Ishikawa (cell line): ENCODE data around the gene GSTM4.

Experiments used
- CEBPB ChIP-seq: IDR thresholded peaks from 2 replicates; pipeline ENCODE4 v1.6.1; 2012
- CREB1 ChIP-seq: IDR thresholded peaks from 2 replicates; pipeline ENCODE4 v1.6.1; 2012; ENCODE audit warnings: low read depth
- EGR1 ChIP-seq: IDR thresholded peaks from 2 replicates; pipeline ENCODE4 v1.6.1; 2012
- EP300 ChIP-seq: IDR thresholded peaks from 2 replicates; pipeline ENCODE4 v1.6.1; 2012; ENCODE audit warnings: borderline replicate concordance
- FOXM1 ChIP-seq: IDR thresholded peaks from 2 replicates; pipeline ENCODE4 v1.6.1; 2012; ENCODE audit warnings: low read depth, borderline replicate concordance
- NFIC ChIP-seq: IDR thresholded peaks from 2 replicates; pipeline ENCODE4 v1.6.1; 2012
- RAD21 ChIP-seq: IDR thresholded peaks from 2 replicates; pipeline ENCODE4 v1.6.1; 2012; ENCODE audit warnings: low read depth
- TAF1 ChIP-seq: IDR thresholded peaks from 2 replicates; pipeline ENCODE4 v1.6.1; 2012; ENCODE audit warnings: low read depth, mild to moderate bottlenecking
- TCF12 ChIP-seq: IDR thresholded peaks from 2 replicates; pipeline ENCODE4 v1.6.1; 2012; ENCODE audit warnings: low read depth
- TEAD4 ChIP-seq: IDR thresholded peaks from 2 replicates; pipeline ENCODE4 v1.6.1; 2012
- YY1 ChIP-seq: IDR thresholded peaks from 2 replicates; pipeline ENCODE4 v1.6.1; 2012; ENCODE audit warnings: low read depth
- ZBTB7A ChIP-seq: IDR thresholded peaks from 2 replicates; pipeline ENCODE4 v1.6.1; 2012; ENCODE audit warnings: low read depth
- TF ChIP-seq, protein P1 (sequence below): IDR thresholded peaks from 2 replicates; pipeline ENCODE4 v1.6.1; 2012
- TF ChIP-seq, protein P2 (sequence below): IDR thresholded peaks from 2 replicates; pipeline ENCODE4 v1.6.1; 2012; ENCODE audit warnings: low read depth, mild to moderate bottlenecking
- TF ChIP-seq, protein P3 (sequence below): IDR thresholded peaks from 2 replicates; pipeline ENCODE4 v1.6.1; 2012

Gene GSTM4

DNA sequence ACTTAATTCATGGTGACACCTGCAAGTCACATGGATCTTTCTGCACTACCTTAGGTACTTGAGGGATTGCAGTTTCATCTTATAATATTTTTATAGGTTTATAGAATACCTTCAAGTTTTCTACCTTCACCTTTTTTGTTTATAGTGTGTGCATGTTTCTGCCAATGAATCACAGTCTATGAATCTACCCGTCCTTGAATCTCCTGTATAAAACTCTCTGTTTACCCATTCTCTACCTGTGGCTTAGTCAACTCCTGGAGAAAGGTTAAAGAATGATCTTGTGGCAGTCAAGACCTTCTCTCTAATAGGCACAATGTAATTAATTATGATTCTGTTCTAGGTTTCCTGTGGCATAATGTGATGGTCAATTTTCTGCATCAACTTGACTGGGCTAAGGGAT lies 8.8 kb downstream of the GSTM4 start:
- TF ChIP-seq CREB1 (no peak), YY1 (no peak), FOXM1 (no peak), TCF12 (no peak)
- TF ChIP-seq, protein P1, sequence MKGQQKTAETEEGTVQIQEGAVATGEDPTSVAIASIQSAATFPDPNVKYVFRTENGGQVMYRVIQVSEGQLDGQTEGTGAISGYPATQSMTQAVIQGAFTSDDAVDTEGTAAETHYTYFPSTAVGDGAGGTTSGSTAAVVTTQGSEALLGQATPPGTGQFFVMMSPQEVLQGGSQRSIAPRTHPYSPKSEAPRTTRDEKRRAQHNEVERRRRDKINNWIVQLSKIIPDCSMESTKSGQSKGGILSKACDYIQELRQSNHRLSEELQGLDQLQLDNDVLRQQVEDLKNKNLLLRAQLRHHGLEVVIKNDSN: no peak

DNA sequence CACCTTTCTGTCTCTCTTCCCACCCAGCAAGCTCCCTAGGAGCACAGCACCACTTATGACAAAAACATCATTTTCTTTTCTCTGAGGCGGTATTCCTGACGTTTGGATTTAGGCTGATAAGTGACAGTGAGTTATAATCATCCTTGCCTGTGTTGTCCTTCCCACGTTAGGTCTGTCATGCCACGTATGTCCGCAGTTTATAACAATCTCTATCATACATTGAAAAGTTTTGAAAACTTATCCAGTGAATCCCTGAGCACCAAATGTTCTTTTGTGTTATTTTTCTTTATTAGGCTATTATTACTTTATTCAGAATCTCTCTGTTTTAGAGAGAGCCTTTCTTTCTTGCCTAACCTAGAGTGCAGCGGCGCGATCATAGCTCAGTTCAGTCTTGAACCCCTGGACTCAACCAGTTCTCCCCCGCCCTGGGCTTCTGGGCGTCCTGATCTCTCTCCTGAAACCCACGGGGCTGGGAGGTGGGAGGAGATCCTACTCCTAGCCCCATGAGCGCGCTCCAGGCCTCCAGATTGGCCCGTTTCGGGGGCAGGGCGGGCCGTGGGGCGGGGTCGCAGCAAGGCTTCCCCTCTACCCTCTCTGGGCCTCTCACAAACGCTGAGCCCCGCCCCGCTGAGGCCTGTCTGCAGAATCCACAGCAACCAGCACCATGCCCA lies 11.7 kb downstream of the GSTM4 start, which contains the start of gene GSTM2:
Gene GSTM2, plus strand, starts transcription at position 606 of the 671 bp plus-strand sequence. Its CDS starts 59 bp downstream, at position 665.
- TF ChIP-seq NFIC (no peak), CREB1 (no peak), FOXM1 (no peak), EGR1 (no peak), TEAD4 (no peak), YY1 (no peak)
- TF ChIP-seq, protein P1: no peak

DNA sequence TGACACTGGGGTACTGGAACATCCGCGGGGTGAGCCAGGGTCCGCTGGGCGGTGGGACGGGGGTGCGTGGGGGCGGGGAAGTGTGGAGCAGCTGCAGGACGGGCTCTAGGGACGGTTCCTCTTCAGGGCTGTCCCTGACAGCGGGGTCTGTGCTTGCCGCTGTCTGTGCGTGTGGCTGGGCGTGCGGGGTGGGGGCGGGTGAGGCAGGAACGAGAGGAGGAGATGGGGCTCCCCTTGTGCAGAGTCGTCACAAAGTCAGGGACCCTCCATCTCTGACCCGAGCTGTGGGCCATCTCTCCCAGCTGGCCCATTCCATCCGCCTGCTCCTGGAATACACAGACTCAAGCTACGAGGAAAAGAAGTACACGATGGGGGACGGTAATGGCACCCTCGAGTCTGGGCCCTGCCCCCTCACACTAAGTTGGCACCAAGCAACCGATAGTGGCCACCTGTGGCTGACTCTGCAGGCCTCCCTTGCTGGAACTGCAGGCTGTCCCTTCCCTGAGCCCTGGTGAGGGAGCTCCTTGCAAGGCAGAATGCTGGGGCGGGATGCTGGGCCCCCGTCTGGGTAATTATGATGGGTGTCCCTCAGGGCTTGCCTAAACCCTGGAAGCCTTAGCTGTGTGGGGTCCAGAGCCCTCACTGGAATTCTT lies 12.3 kb downstream of the GSTM4 start:
- TF ChIP-seq, protein P2, sequence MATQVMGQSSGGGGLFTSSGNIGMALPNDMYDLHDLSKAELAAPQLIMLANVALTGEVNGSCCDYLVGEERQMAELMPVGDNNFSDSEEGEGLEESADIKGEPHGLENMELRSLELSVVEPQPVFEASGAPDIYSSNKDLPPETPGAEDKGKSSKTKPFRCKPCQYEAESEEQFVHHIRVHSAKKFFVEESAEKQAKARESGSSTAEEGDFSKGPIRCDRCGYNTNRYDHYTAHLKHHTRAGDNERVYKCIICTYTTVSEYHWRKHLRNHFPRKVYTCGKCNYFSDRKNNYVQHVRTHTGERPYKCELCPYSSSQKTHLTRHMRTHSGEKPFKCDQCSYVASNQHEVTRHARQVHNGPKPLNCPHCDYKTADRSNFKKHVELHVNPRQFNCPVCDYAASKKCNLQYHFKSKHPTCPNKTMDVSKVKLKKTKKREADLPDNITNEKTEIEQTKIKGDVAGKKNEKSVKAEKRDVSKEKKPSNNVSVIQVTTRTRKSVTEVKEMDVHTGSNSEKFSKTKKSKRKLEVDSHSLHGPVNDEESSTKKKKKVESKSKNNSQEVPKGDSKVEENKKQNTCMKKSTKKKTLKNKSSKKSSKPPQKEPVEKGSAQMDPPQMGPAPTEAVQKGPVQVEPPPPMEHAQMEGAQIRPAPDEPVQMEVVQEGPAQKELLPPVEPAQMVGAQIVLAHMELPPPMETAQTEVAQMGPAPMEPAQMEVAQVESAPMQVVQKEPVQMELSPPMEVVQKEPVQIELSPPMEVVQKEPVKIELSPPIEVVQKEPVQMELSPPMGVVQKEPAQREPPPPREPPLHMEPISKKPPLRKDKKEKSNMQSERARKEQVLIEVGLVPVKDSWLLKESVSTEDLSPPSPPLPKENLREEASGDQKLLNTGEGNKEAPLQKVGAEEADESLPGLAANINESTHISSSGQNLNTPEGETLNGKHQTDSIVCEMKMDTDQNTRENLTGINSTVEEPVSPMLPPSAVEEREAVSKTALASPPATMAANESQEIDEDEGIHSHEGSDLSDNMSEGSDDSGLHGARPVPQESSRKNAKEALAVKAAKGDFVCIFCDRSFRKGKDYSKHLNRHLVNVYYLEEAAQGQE: no peak
- TF ChIP-seq, protein P3, sequence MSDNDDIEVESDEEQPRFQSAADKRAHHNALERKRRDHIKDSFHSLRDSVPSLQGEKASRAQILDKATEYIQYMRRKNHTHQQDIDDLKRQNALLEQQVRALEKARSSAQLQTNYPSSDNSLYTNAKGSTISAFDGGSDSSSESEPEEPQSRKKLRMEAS: no peak
- TF ChIP-seq FOXM1: no peak
- TF ChIP-seq CREB1: no peak
- TF ChIP-seq, protein P1: no peak
- TF ChIP-seq TEAD4: no peak

DNA sequence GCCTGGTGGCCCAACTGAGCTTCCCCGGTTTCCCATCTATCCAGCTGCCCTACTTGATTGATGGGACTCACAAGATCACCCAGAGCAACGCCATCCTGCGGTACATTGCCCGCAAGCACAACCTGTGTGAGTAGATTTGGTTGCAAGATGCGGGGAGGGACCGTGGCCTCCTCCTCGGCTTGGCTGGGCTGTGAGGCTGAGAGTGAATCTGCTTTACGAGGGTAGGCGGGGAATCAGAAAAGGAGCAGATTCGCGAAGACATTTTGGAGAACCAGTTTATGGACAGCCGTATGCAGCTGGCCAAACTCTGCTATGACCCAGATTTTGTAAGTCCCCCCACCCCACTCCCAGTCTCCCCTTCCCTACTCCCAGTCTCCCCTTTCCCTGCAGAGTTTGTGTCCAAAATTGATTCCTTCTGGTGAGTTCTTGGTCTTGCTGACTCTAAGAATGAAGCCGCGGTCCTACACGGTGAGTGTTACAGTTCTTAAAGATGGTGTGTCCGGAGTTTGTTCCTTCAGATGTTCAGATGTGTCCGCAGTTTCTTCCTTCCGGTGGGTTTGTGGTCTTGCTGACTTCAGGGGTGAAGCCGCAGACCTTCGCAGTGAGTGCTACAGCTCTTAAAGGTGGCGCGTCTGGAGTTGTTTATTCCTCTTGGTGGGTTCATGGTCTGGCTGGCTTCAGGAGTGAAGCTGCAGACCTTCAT lies 13.5 kb downstream of the GSTM4 start:
- TF ChIP-seq EP300: no peak
- no peak for TF ChIP-seq RAD21
- no peak for TF ChIP-seq CREB1
- no peak for TF ChIP-seq YY1
- TF ChIP-seq, protein P1: no peak
- TF ChIP-seq NFIC: no peak
- TF ChIP-seq TCF12: no peak
- TF ChIP-seq CEBPB: no peak

DNA sequence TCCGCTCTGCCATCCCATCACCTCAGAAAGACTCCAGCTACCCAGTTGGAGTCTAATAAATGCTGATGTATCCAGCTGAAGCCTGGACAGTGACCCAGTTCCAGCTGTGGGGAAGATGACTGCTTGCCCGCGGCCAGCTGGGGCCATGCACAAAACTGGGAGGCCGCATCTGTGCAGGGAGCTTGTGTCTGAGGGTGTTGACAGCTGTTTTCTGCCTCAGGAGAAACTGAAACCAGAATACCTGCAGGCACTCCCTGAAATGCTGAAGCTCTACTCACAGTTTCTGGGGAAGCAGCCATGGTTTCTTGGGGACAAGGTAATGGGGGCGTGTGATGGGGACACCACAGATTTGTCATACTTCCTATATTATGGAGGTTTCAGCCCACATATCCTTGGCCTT lies 15.2 kb downstream of the GSTM4 start:
- no peak for TF ChIP-seq EGR1
- no peak for TF ChIP-seq FOXM1
- no peak for TF ChIP-seq CREB1

DNA sequence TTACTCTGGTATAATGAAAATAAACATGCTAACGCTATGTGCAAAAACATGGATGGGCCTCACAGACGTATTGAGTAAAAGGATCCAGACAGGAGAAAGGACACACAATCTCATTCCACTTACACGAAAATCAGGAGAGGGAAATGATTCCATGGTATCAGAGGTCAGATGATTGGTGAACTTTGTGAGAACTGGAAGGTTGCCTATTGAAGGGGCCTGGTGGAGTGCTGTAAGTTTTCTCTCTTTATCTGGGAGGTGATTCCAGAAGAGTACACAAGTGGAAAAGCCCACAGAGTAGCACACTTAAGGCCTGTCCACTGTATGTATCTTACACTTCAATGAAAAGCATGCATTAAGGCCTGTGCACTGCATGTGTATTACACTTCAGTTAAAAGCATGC lies 21.6 kb downstream of the GSTM4 start:
- TF ChIP-seq CREB1: no peak
- TF ChIP-seq EGR1: no peak
- TF ChIP-seq, protein P2: no peak
- no peak for TF ChIP-seq ZBTB7A
- TF ChIP-seq, protein P3: no peak
- TF ChIP-seq, protein P1: no peak
- TF ChIP-seq TAF1: no peak
- TF ChIP-seq FOXM1: no peak
- no peak for TF ChIP-seq NFIC
- no peak for TF ChIP-seq TCF12
- no peak for TF ChIP-seq TEAD4
- TF ChIP-seq CEBPB: no peak
